COLO829 (cell line): ENCODE results near the gene AMBN.
A peak's percentile ranks its signal among the peaks of the same experiment; 100 is the strongest.
"Not testable (repeated sequence)": the region's sequence is repeated elsewhere in the genome, so short reads cannot be mapped to it uniquely, and the experiment has no call there.

Experiments
- DNase-seq: peaks from one replicate; pipeline ENCODE4 v3.0.0; 2012; ENCODE audit warnings: low spot score

AMBN gene

GRCh38 chr4:70608324-70608723 lies 16.3 kb downstream of the AMBN start:
- no peak for DNase-seq

- no peak for DNase-seq
These were observed 21.5 kb downstream of the AMBN start for GRCh38 chr4:70613306-70614183.

GRCh38 chr4:70614184-70614555 lies 22.1 kb downstream of the AMBN start:
- DNase-seq = no peak

GRCh38 chr4:70619288-70619687 lies 27.2 kb downstream of the AMBN start:
- DNase-seq = no peak

- no peak for DNase-seq
These were observed 27.7 kb downstream of the AMBN start for GRCh38 chr4:70619778-70620177.

GRCh38 chr4:70623323-70623722 lies 31.3 kb downstream of the AMBN start:
- no peak for DNase-seq

GRCh38 chr4:70624226-70624793 lies 32.3 kb downstream of the AMBN start:
- no peak for DNase-seq

- no peak for DNase-seq
These were observed 35.6 kb downstream of the AMBN start for GRCh38 chr4:70627620-70628019.

GRCh38 chr4:70628444-70628843 lies 36.4 kb downstream of the AMBN start, which contains the start of gene ENAM:
TSS of gene ENAM (plus strand) at chr4:70628744. CDS start at chr4:70629501, 757 bp downstream.
- no peak for DNase-seq

GRCh38 chr4:70629469-70630090 lies 37.5 kb downstream of the AMBN start:
- no peak for DNase-seq

- no peak for DNase-seq
These were observed 38.1 kb downstream of the AMBN start for GRCh38 chr4:70630162-70630561.

- peak; percentile 29 for DNase-seq
These were observed 40.0 kb downstream of the AMBN start for GRCh38 chr4:70632028-70632427.

GRCh38 chr4:70634482-70634881 lies 42.4 kb downstream of the AMBN start:
- no peak for DNase-seq

GRCh38 chr4:70637239-70637913 lies 45.3 kb downstream of the AMBN start:
- no peak for DNase-seq

- DNase-seq = no peak
These were observed 48.1 kb downstream of the AMBN start for GRCh38 chr4:70640192-70640591.

GRCh38 chr4:70650741-70651140 lies 58.7 kb downstream of the AMBN start:
- not testable (repeated sequence) for DNase-seq

GRCh38 chr4:70651864-70652506 lies 59.9 kb downstream of the AMBN start:
- peak; percentile 44 for DNase-seq

- no peak for DNase-seq
These were observed 62.6 kb downstream of the AMBN start for GRCh38 chr4:70654605-70655011.
